ENCODE results near the gene GRB10. TPM values are rescaled to one million over a fixed set of nuclear protein-coding genes. Genes with fewer than 3 reads are reported as not detected.

GRB10 gene
- total RNA-seq, 4 donors from 2014 or later = 3.5 to 35.1 (median 9.2) TPM

- DNase-seq = no peak
- Histone ChIP-seq H3K36me3 (peaks cover 0 to 7% (median 0%) of the 10 kb centered on the region in 3 donors), H3K4me3 (no peak overlapping the region), H3K9me3 (no peaks in the 10 kb centered on the region), H3K27me3 (no peaks in the 10 kb centered on the region), H3K27ac (no peak overlapping the region), H3K4me1 (peaks cover 20 to 73% (median 55%) of the 10 kb centered on the region in 3 donors)
- WGBS, 2 donors = 86 to 95% methylated on average over 5 to 9 of the region's 11 CpGs
- intact Hi-C loops (cut with DNase I) = no loop called here
- no peak for TF ChIP-seq CTCF (IDR thresholded peaks at IDR 0.05)
- TF ChIP-seq POLR2A (IDR thresholded peaks at IDR 0.05) = no peak
Measured at GRCh38 chr7:50666124-50666496, 116.6 kb downstream of the GRB10 start.

GRCh38 chr7:50665403-50666123, 117.1 kb downstream of the GRB10 start:
- Histone ChIP-seq H3K27me3 (no peaks in the 10 kb centered on the region), H3K36me3 (peaks cover 0 to 13% (median 0%) of the 10 kb centered on the region in 3 donors), H3K4me1 (peaks cover 26 to 77% (median 60%) of the 10 kb centered on the region in 3 donors), H3K4me3 (no peak overlapping the region), H3K9me3 (no peaks in the 10 kb centered on the region), H3K27ac (no peak overlapping the region)
- TF ChIP-seq CTCF (IDR thresholded peaks at IDR 0.05) (no peak), POLR2A (IDR thresholded peaks at IDR 0.05) (no peak)
- intact Hi-C loops (cut with DNase I) = no loop called here
- DNase-seq = no peak
- 73 to 85% methylated on average over 9 to 13 of the region's 17 CpGs for WGBS, 2 donors

GRCh38 chr7:50664937-50665336, 117.8 kb downstream of the GRB10 start:
- no peaks in the 10 kb centered on the region for H3K27me3 ChIP-seq
- 48 to 51% methylated on average over 4 of the region's 4 CpGs for WGBS, 2 donors
- peaks cover 0 to 19% (median 0%) of the 10 kb centered on the region in 3 donors for H3K36me3 ChIP-seq
- peaks cover 28 to 77% (median 61%) of the 10 kb centered on the region in 3 donors for H3K4me1 ChIP-seq
- no peak for DNase-seq
- intact Hi-C loops (cut with DNase I) = no loop called here
- H3K4me3 ChIP-seq = no peak overlapping the region
- H3K27ac ChIP-seq = no peak overlapping the region
- H3K9me3 ChIP-seq = no peaks in the 10 kb centered on the region
- TF ChIP-seq POLR2A (IDR thresholded peaks at IDR 0.05) (no peak), CTCF (IDR thresholded peaks at IDR 0.05) (no peak)

- peaks cover 28 to 77% (median 61%) of the 10 kb centered on the region in 3 donors for H3K4me1 ChIP-seq
- H3K9me3 ChIP-seq = no peaks in the 10 kb centered on the region
- no peak overlapping the region for H3K4me3 ChIP-seq
- DNase-seq = no peak
- 18 to 29% methylated on average over 3 to 4 of the region's 9 CpGs for WGBS, 2 donors
- H3K36me3 ChIP-seq = peaks cover 0 to 23% (median 0%) of the 10 kb centered on the region in 3 donors
- H3K27me3 ChIP-seq = no peaks in the 10 kb centered on the region
- intact Hi-C loops (cut with DNase I) = no loop called here
- TF ChIP-seq CTCF (IDR thresholded peaks at IDR 0.05) = no peak
- TF ChIP-seq POLR2A (IDR thresholded peaks at IDR 0.05) = no peak
- H3K27ac ChIP-seq = peak overlapping the region in 1 of 4 donors; percentile 17
Measured at GRCh38 chr7:50664461-50664922, 118.2 kb downstream of the GRB10 start.

- Histone ChIP-seq H3K36me3 (peaks cover 0 to 23% (median 0%) of the 10 kb centered on the region in 3 donors), H3K9me3 (no peaks in the 10 kb centered on the region), H3K27me3 (no peaks in the 10 kb centered on the region), H3K27ac (no peak overlapping the region), H3K4me1 (peaks cover 28 to 79% (median 64%) of the 10 kb centered on the region in 3 donors), H3K4me3 (no peak overlapping the region)
- TF ChIP-seq CTCF (IDR thresholded peaks at IDR 0.05) = no peak
- no peak for TF ChIP-seq POLR2A (IDR thresholded peaks at IDR 0.05)
- 39 to 49% methylated on average over 4 to 5 of the region's 8 CpGs for WGBS, 2 donors
- DNase-seq = no peak
- intact Hi-C loops (cut with DNase I) = no loop called here
Measured at GRCh38 chr7:50663396-50664102, 119.1 kb downstream of the GRB10 start.
